ENCODE measurements around the gene ABI3.

Gene ABI3

DNA sequence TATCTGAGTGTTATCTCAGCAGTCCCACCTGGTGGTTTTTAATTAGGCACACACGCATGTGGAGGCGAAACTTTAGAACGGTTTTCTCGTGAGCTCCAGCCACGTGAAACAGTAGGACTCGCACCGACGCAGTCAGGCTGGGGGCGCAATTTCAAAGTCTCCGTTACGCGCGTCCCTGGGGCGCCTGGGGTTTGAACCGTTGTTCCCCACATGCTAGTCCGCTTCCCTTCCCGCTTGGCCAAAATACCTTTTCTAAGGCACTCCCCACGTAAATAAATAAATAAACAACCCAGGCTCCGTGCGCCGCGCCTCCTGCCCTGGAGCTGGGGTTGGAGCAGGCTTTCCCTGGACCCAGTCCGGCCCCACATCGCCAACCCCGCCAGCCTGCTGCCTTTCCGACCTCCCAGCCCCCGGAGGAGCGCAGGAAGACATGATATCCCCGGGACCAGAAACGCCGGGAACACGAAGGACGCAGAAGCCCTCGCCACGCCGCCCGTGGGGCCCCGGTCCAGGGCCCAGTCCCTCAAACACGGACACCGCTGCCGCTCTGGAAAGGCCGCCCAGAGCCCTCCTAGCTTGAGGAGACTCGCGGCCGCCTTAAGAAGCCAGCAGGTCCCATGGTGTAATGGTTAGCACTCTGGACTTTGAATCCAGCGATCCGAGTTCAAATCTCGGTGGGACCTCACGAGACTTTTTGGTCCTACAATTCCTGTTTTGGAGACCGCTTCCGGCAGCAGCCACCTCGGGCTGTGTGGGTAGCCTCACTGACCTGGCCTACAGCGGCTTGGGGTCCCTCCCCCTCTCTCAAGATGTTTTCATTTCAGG is 18.4 kb upstream of the ABI3 start:
- ATAC-seq (ENCODE audit: low read depth) (peak; percentile 59), DNase-seq (ENCODE audit: low spot score) (peak; percentile 82)
- H3K27me3 ChIP-seq (ENCODE audit: insufficient read depth, poor library complexity, severe bottlenecking) = no peaks in the 10 kb centered on the region
- H3K4me3 ChIP-seq (ENCODE audit: severe bottlenecking) = peak overlapping the region; percentile 63
- H3K4me1 ChIP-seq (ENCODE audit: insufficient read depth, poor library complexity, severe bottlenecking) = no peaks in the 10 kb centered on the region
- H3K9me3 ChIP-seq (ENCODE audit: severe bottlenecking) = no peaks in the 10 kb centered on the region
- H3K27ac ChIP-seq (ENCODE audit: poor library complexity, severe bottlenecking) = peak overlapping the region; percentile 76
- TF ChIP-seq, protein P1, sequence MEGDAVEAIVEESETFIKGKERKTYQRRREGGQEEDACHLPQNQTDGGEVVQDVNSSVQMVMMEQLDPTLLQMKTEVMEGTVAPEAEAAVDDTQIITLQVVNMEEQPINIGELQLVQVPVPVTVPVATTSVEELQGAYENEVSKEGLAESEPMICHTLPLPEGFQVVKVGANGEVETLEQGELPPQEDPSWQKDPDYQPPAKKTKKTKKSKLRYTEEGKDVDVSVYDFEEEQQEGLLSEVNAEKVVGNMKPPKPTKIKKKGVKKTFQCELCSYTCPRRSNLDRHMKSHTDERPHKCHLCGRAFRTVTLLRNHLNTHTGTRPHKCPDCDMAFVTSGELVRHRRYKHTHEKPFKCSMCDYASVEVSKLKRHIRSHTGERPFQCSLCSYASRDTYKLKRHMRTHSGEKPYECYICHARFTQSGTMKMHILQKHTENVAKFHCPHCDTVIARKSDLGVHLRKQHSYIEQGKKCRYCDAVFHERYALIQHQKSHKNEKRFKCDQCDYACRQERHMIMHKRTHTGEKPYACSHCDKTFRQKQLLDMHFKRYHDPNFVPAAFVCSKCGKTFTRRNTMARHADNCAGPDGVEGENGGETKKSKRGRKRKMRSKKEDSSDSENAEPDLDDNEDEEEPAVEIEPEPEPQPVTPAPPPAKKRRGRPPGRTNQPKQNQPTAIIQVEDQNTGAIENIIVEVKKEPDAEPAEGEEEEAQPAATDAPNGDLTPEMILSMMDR (IDR thresholded peaks at IDR 0.05; ENCODE audit: poor library complexity, severe bottlenecking) = peak; percentile 57
- H3K36me3 ChIP-seq (ENCODE audit: low read depth) = no peaks in the 10 kb centered on the region

DNA sequence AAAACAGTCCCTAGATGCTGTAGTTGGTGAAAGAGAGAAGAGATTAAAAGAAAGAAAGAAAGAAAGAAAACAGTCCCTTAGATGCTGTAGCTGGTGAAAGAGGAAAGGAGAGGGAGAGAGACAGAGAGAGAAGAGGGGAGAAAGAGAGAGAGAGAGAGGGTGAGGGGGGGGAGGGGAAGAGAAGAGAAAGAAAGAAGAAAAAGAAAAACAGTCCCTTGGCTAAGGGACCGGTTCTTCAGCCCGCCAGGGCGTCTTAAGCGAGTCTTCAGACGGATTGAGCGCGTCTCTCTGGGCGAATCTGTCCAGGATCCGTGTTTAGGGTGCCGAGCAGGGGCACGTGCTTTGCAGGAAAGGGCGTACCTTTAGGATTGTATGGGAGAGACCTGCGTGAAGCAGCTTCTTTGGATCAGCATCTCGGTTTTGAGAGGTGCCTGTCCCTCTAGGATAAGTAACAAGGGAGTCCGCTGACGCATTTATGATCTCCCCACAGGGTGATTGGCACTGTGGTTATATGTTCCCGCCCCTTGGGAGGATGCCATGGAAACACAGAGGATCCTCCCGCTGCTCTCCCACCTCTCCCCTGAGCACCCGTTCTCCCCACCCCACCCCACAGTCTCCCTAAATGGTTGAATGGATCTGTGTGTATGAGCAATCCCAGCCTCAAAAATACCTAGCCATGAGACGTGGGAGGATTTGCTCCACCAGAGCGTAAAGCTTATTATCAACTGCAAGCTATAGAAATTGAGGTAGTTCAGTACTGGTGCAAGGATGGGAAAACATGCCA is 16.8 kb upstream of the ABI3 start:
- ATAC-seq (ENCODE audit: low read depth) = peak; percentile 1; the same call in 1 of the 3 replicates
- no peaks in the 10 kb centered on the region for H3K27me3 ChIP-seq (ENCODE audit: insufficient read depth, poor library complexity, severe bottlenecking)
- no peak for DNase-seq (ENCODE audit: low spot score)
- H3K36me3 ChIP-seq (ENCODE audit: low read depth) = no peaks in the 10 kb centered on the region
- H3K4me3 ChIP-seq (ENCODE audit: severe bottlenecking) = peak overlapping the region; percentile 63
- H3K27ac ChIP-seq (ENCODE audit: poor library complexity, severe bottlenecking) = peak overlapping the region; percentile 76
- H3K9me3 ChIP-seq (ENCODE audit: severe bottlenecking) = no peaks in the 10 kb centered on the region
- H3K4me1 ChIP-seq (ENCODE audit: insufficient read depth, poor library complexity, severe bottlenecking) = no peaks in the 10 kb centered on the region
- TF ChIP-seq, protein P1 (IDR thresholded peaks at IDR 0.05; ENCODE audit: poor library complexity, severe bottlenecking) = no peak

DNA sequence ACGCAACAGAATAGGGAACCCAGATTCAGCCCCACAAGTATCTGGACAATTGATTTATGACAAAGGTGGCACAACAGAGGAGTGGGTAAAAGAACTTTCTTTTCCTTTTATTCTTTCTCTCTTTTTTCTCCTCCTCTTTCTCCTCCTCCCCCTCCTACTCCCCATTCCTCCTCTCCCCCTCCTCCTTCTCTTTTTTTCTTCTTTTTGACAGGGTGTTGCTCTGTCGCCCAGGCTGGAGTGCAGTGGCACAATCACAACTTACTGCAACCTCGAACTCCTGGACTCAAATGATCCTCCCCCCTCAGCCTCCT is 16.3 kb upstream of the ABI3 start:
- H3K36me3 ChIP-seq (ENCODE audit: low read depth) = no peaks in the 10 kb centered on the region
- H3K27me3 ChIP-seq (ENCODE audit: insufficient read depth, poor library complexity, severe bottlenecking) = no peaks in the 10 kb centered on the region
- no peak for DNase-seq (ENCODE audit: low spot score)
- TF ChIP-seq, protein P1 (IDR thresholded peaks at IDR 0.05; ENCODE audit: poor library complexity, severe bottlenecking) = no peak
- no peak for ATAC-seq (ENCODE audit: low read depth)
- H3K4me1 ChIP-seq (ENCODE audit: insufficient read depth, poor library complexity, severe bottlenecking) = no peaks in the 10 kb centered on the region
- H3K27ac ChIP-seq (ENCODE audit: poor library complexity, severe bottlenecking) = no peak overlapping the region
- H3K9me3 ChIP-seq (ENCODE audit: severe bottlenecking) = no peaks in the 10 kb centered on the region
- H3K4me3 ChIP-seq (ENCODE audit: severe bottlenecking) = no peak overlapping the region

DNA sequence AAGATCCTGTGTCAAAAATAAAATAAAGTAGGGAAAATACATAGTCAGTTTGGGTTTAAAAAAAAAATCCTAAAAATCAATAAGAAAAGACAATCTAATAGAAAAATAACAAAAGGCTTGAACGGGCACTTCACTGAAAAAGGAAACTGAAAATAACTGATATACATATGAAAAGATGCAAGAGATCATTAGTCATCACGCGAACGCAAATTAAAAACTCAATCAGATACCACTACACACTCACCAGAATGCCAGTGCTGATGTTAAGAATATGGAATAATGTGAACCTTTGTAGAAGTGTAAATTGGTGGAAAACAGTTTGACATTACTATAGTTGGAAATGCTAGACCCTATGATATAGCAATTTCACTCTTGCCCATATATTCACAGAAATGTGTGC is 14.8 kb upstream of the ABI3 start:
- Histone ChIP-seq H3K27ac (ENCODE audit: poor library complexity, severe bottlenecking) (no peak overlapping the region), H3K4me3 (ENCODE audit: severe bottlenecking) (no peak overlapping the region), H3K27me3 (ENCODE audit: insufficient read depth, poor library complexity, severe bottlenecking) (no peaks in the 10 kb centered on the region), H3K4me1 (ENCODE audit: insufficient read depth, poor library complexity, severe bottlenecking) (no peaks in the 10 kb centered on the region), H3K9me3 (ENCODE audit: severe bottlenecking) (no peaks in the 10 kb centered on the region), H3K36me3 (ENCODE audit: low read depth) (no peaks in the 10 kb centered on the region)
- TF ChIP-seq, protein P1 (IDR thresholded peaks at IDR 0.05; ENCODE audit: poor library complexity, severe bottlenecking) = no peak
- no peak for ATAC-seq (ENCODE audit: low read depth)
- DNase-seq (ENCODE audit: low spot score) = no peak
